Stimulated activated CD4-positive, alpha-beta T cell treated with anti-CD3 and anti-CD28 coated beads, Interleukin-4, amount 100 ng/mL, for 4 hours (primary cell): Measurements from ENCODE around the gene NDE1.

ENCODE experiments used
- DNase-seq, 2 experiments: peaks; one replicate each; pipeline ENCODE4 v3.0.0-alpha.2; 2020

The NDE1 gene

GRCh38 chr16:15772579-15773293 is 122.7 kb downstream of the NDE1 start:
- no peak for DNase-seq

- DNase-seq: no peak
Measured at GRCh38 chr16:15773968-15774367, 123.9 kb downstream of the NDE1 start.

GRCh38 chr16:15775209-15775608 is 125.2 kb downstream of the NDE1 start:
- no peak for DNase-seq

- no peak for DNase-seq
Measured at GRCh38 chr16:15775663-15776304, 125.7 kb downstream of the NDE1 start.
